Left cardiac atrium (tissue), 4 donors: Measurements from ENCODE around the gene PBX2. TPM values are rescaled to one million over a fixed set of nuclear protein-coding genes. Genes with fewer than 3 reads are reported as not detected.
"Not testable (repeated sequence)": the region's sequence is repeated elsewhere in the genome, so short reads cannot be mapped to it uniquely, and the experiment has no call there.

Experiments
- ATAC-seq, 2 donors: fragments of 200-7000 bp; cut with Tn5 transposase; one replicate each; pipeline ENCODE4 v1.9.1; 2020; ENCODE audit warnings: mild to moderate bottlenecking in 2 of 2, moderate library complexity in 2 of 2
- DNase-seq: peaks from one replicate; pipeline ENCODE4 v3.0.0-alpha.2; 2020
- intact Hi-C, 2 donors: fragments of 100-400 bp; cut with DNase I; formaldehyde crosslinking; loops; one replicate each; pipeline versions ENCODE4 v1.14.1 to v1.15.1; 2022 to 2023
- total RNA-seq, 2 donors: library from RNA; stranded (reverse); fragmentation: NEBNext Ultra II Directional; extraction: Animal tissue kit (Norgen Biotek cat#: 25700); gene quantifications; one replicate each; pipeline ENCODE4 v1.2.1, GENCODE V29; 2021
- donor health status: DM: no; HTN: yes; CAD: no.
- donor health status: DM: no; HTN: yes; CAD: no; lungs with severe emphysema.
- donor health status: DM: yes; HTN: yes; CAD: no.
- donor health status: Dilated cardiomyopathy.

Gene PBX2
- total RNA-seq, 2 donors from 2014 or later, result 43.7 to 47.7 TPM

DNA sequence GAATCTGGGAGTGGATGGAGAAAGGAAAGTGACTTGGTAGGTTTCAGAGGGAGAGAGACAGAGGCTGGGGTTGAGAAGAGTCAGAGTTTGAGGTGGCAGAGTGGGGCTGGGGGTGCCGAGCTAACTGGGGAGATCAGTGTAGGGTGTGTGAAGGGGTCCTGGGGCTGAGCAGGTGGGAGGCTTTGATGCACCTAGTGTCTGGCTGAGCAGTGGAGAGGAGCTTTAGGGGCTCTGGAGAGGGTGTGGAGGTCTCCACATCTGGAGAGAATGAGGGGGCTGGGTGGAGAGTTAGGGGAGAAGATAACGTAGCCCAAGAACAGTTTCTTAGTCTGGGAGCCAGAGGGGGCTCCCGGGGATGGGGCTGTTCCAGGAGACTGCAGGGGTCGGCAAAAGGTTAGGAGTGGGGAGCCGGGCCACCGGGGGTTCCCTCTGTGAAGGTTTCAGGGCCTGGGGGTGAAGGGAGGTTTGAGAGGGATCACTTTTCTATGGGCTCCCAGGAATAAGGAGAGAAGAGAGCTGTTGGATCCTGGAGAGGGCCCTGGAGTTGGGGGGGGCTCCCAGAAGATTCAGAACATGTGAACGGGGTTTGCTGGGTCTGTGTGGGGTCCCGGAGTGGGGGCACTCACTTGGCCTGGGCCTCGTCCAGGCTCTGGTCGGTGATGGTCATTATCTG, 797 bp downstream of the PBX2 start:
- peak; percentile 0 to 1 for ATAC-seq

GRCh38 chr6:32188381-32189068, 1.5 kb downstream of the PBX2 start:
- DNase-seq (no peak), ATAC-seq (no peak)
- intact Hi-C loops, result no loop called here

More for the DNA sequence above, 797 bp downstream of the PBX2 start:
- intact Hi-C loops, result no loop called here
- no peak for DNase-seq

DNA sequence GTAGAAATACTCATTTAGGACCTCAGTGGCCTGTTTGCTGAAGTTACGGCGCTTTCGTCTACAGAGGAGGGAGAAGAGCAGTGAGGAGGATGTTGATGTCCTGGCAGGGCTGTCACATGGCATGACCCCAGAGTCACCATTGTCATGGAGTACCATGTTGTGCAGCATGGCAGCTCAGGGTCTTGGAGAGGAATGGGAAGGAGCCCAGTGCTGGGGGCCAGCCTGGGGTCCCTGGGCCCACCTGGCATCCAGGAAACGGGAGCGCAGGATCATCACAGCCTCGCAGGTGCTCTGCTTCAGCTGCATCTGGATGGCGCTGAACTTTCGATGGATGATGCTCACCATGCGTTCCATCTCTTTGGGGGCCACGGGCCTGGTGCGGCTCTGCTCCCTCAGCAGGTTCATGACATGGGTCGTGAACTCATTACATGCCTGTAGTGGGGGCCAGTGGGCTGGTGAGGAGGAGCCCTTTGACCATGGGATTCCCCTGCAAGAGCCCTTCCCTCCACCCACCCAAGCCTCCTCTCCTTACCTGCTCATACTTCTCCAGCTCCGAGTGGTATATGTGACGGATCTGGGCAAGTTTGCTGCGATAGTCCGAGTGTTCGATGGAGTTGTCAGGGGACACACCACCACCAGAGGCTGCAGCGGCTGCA, 2.1 kb downstream of the PBX2 start:
- ATAC-seq, intact Hi-C loops, DNase-seq: not testable (repeated sequence)

- no peak for ATAC-seq
- intact Hi-C loops, result no loop called here
- no peak for DNase-seq
These were observed 2.8 kb downstream of the PBX2 start for GRCh38 chr6:32187009-32187709.

DNA sequence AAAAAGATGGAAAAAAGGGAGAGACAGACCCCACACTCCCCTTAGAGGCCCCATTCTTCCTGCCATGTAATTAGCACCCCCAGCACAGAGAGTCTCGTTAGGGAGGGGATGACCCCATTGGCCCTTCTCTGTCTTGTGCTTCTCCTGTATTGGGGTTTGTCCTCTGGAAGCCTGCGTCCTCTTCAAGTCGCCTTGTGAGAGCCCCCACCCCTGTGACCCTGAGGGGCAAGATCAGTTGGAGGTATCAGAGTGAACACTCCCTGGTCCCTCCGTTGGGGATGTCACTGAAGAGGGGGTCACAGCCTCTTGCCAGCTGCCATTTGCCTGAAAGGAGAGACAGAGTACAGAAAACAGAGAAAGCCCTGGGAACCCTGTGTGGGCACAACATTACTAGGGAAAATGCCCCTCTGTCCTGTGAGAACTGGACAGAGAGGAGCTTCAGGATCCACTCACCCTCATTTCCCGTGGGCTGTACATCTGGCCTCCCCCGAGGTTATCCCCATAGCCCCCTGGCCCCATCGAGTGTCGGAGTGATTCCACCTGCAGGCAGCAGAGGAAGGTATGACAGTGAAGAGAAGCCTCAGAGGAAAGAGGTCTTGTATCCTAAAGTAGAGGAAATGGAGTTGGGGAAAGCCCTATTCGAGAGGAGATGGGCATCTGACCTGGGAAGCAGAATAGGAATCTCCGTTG, 3.7 kb downstream of the PBX2 start:
- intact Hi-C loops, ATAC-seq, DNase-seq: not testable (repeated sequence)

DNA sequence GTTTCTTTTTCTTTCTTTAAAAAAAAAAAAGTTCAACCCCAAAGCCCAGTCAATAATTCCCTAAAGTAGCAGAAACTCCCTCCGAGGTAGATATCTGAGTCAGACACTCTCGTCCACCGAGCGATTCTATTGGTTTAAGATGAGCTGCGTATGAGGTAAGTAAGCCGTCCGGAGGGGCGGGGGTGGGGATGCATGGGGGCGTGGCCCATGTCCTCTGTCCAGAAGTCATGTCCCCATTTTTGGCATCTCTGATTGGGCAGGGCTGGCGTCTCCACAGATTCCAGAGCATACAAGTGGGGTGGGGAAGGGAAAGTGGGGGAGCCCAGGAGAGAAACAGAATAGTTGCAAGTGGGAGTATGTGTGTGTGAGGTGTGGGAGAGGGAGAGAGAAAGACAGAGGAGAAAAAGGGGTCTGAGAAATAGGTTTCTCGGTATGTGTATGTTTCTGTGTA, 4.3 kb downstream of the PBX2 start:
- intact Hi-C loops, result not testable (repeated sequence)
- ATAC-seq, result peak; percentile 59 to 68
- DNase-seq, result peak; percentile 90

DNA sequence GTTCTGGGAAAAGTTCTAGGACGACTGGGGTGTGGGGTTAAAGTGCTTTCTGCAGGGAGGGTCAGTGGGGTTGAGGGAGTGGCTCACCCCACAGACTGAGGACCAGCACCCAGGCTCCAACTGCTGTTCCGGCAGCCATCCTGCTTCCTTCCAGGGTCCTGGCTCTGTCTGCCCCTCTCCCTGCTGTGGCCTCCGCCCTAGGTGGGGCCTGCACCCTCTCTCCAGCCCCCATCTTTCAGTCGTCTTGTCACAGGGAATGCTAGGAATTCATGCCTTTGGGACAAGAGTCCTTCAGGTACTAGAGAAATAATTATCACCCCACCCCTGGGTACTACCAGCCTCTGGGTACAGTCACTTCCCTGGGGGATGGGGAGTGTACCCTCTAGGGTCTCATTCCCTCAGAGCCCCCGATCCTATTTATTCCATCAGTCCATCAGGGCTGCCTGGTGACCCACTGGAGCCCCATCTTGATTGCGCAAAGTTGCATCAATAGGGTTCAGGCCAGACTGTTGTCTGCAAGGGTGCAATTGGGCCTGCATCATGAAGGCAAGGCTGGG, 5.8 kb downstream of the PBX2 start, which contains the start of gene AGER:
Gene AGER (minus strand): TSS at position 170 of the 557 bp plus-strand sequence. CDS start 31 bp downstream, at position 139.
- DNase-seq (no peak), ATAC-seq (no peak)
- intact Hi-C loops, result no loop called here

- DNase-seq (no peak), ATAC-seq (no peak)
- intact Hi-C loops, result no loop called here
These were observed 6.4 kb downstream of the PBX2 start for GRCh38 chr6:32183483-32184083.

- no peak for ATAC-seq
These were observed 7.0 kb downstream of the PBX2 start for GRCh38 chr6:32183030-32183429.

DNA sequence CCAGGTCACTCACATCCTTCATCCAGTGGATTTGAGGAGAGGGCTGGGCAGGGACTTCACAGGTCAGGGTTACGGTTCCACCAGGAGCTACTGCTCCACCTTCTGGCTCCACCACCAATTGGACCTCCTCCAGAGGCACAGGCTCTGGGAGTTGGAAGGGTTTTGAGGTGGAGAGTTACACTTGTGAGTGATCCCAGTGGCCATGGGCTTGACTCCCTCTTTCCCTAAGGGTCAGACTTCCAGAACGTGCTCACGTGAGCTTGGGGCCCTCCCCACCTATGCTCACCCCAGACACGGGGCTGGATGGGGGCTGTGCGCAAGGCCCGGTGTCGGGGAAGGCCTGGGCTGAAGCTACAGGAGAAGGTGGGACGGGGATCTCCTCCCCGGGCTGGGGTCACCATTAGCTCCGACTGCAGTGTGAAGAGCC, 7.4 kb downstream of the PBX2 start:
- no peak for ATAC-seq
- no peak for DNase-seq
- intact Hi-C loops, result no loop called here

More at GRCh38 chr6:32183030-32183429, 7.0 kb downstream of the PBX2 start:
- DNase-seq, result no peak
- intact Hi-C loops, result no loop called here

- no peak for ATAC-seq
- DNase-seq, result no peak
- intact Hi-C loops, result no loop called here
These were observed 8.0 kb downstream of the PBX2 start for GRCh38 chr6:32181915-32182529.

DNA sequence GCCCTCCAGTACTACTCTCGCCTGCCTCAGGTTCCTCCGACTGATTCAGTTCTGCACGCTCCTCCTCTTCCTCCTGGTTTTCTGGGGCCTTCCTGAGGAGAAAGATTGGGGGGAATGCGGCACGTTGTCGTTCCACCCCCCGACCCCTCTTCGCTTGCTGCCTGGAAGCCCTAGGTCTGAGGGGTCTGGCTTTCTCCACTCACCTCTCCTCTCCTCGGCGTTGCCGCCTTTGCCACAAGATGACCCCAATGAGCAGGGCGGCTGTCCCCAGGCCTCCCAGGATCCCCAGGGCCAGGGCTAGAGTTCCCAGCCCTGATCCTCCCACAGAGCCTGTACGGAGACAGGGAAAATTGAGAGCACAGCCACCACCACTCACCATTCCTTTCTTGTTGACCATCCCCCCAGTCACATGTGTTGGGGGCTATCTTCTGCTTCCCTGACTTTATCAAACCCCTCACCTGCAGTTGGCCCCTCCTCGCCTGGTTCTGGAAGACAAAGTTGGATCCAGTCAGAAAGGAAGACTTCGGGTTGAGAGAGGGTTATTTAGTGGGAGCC, 8.8 kb downstream of the PBX2 start:
- DNase-seq (no peak), ATAC-seq (no peak)
- intact Hi-C loops, result no loop called here

- DNase-seq (no peak), ATAC-seq (no peak)
- intact Hi-C loops, result no loop called here
These were observed 10.1 kb downstream of the PBX2 start for GRCh38 chr6:32179766-32180405.

DNA sequence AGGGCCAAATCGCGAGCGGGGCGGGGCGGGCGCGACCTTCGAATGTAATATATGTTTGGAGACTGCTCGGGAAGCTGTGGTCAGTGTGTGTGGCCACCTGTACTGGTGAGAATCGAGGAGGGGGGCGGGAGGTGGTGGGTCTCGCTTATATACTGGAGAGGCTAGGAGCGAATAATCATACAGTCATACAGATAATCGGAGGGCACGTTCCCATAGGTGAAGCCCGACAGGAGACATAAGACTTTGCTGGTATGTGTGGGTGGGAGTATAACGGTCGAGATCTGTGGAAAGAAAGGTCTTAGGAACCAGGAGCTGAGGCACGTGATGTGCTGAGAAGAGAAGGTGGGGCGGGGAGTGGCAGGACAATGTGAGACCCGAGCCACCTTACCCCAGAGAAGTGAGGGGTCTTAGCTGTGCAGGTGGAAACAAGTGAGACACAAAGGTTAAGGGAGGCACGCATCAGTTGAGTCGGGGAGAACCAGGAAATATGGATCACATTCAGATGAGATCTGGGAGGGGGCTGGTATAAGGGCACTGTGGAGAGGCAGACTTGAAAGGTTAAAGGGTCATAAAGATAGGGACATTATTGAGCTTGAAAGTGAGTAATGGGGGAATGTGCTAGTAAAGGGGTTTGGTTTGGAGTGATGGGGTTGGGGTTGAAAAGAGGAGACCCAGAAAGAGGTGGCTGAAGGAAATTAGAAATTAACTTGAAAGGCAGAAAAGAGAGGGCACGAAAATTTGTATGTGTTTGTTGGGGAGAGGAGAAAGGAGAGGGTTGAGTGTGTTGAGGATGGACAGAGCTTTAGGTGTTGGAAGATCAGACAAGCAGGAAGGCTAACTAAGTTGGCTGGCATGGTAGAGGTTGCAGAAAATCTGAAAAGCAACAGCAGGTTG, 11.2 kb downstream of the PBX2 start:
- ATAC-seq (no peak), DNase-seq (no peak)
- intact Hi-C loops, result no loop called here

- intact Hi-C loops, result no loop called here
- DNase-seq, result peak; percentile 96
- peak; percentile 85 to 87 for ATAC-seq
These were observed 12.0 kb downstream of the PBX2 start, which contains the start of gene RNF5 for GRCh38 chr6:32177788-32178546. Gene RNF5 (plus strand): TSS chr6:32178405. CDS start chr6:32178512, 107 bp downstream.
